ENCODE measurements around the gene SFI1. TPM values are rescaled to one million over a fixed set of nuclear protein-coding genes. Genes with fewer than 3 reads are reported as not detected.

SFI1 gene
- total RNA-seq, 2 donors from 2014 or later: 42.0 to 52.6 TPM

- Mint-ChIP-seq H3K27me3 (ENCODE audit: insufficient read depth) (no peaks in the 10 kb centered on the region), H3K9me3 (no peaks in the 10 kb centered on the region), H3K4me3 (no peak overlapping the region), H3K27ac (no peak overlapping the region), H3K4me1 (peaks cover 10% of the 10 kb centered on the region), H3K36me3 (ENCODE audit: low read depth) (peaks cover 55% of the 10 kb centered on the region)
- Histone ChIP-seq H3K9ac (ENCODE audit: extremely low read depth, low read length, poor library complexity, severe bottlenecking) (no peak overlapping the region), H3K4me1 (ENCODE audit: control insufficient read depth, insufficient read depth, low read length) (peaks cover 4% of the 10 kb centered on the region), H3K4me3 (ENCODE audit: low read length) (no peak overlapping the region), H3K36me3 (ENCODE audit: control insufficient read depth, insufficient read depth, low read length) (peaks cover 78% of the 10 kb centered on the region), H3K9me3 (ENCODE audit: control insufficient read depth, low read length) (no peaks in the 10 kb centered on the region), H3K27ac (ENCODE audit: low read depth, low read length) (no peak overlapping the region), H3K27me3 (ENCODE audit: control insufficient read depth, insufficient read depth, low read length, poor library complexity, severe bottlenecking) (no peaks in the 10 kb centered on the region)
- TF ChIP-seq CTCF (conservative IDR thresholded peaks at IDR 0.05): no peak
- DNase-seq: no peak
- WGBS, 2 experiments (ENCODE audit: insufficient coverage in 1 of 2, insufficient read length in 1 of 2): 90 to 100% methylated on average over 1 to 3 of the region's 3 CpGs
Measured at GRCh38 chr22:31447337-31447736, 49.0 kb upstream of the SFI1 start.

GRCh38 chr22:31448382-31448781, 48.0 kb upstream of the SFI1 start:
- Histone ChIP-seq H3K9me3 (ENCODE audit: control insufficient read depth, low read length) (no peaks in the 10 kb centered on the region), H3K9ac (ENCODE audit: extremely low read depth, low read length, poor library complexity, severe bottlenecking) (no peak overlapping the region), H3K27me3 (ENCODE audit: control insufficient read depth, insufficient read depth, low read length, poor library complexity, severe bottlenecking) (no peaks in the 10 kb centered on the region), H3K27ac (ENCODE audit: low read depth, low read length) (no peak overlapping the region), H3K36me3 (ENCODE audit: control insufficient read depth, insufficient read depth, low read length) (peaks cover 82% of the 10 kb centered on the region), H3K4me1 (ENCODE audit: control insufficient read depth, insufficient read depth, low read length) (no peaks in the 10 kb centered on the region), H3K4me3 (ENCODE audit: low read length) (no peak overlapping the region)
- TF ChIP-seq CTCF (conservative IDR thresholded peaks at IDR 0.05): no peak
- no peak for DNase-seq
- no peak overlapping the region for H3K4me3 Mint-ChIP-seq
- peaks cover 1% of the 10 kb centered on the region for H3K4me1 Mint-ChIP-seq
- no peaks in the 10 kb centered on the region for H3K27me3 Mint-ChIP-seq (ENCODE audit: insufficient read depth)
- no peak overlapping the region for H3K27ac Mint-ChIP-seq
- H3K9me3 Mint-ChIP-seq: no peaks in the 10 kb centered on the region
- peaks cover 46% of the 10 kb centered on the region for H3K36me3 Mint-ChIP-seq (ENCODE audit: low read depth)
- WGBS, 2 experiments (ENCODE audit: insufficient coverage in 1 of 2, insufficient read length in 1 of 2): 88 to 90% methylated on average over 2 of the region's 2 CpGs

GRCh38 chr22:31449506-31449905, 46.8 kb upstream of the SFI1 start:
- no peak for TF ChIP-seq CTCF (conservative IDR thresholded peaks at IDR 0.05)
- no peak for DNase-seq
- Mint-ChIP-seq H3K36me3 (ENCODE audit: low read depth) (peaks cover 44% of the 10 kb centered on the region), H3K4me3 (no peak overlapping the region), H3K27ac (no peak overlapping the region), H3K27me3 (ENCODE audit: insufficient read depth) (no peaks in the 10 kb centered on the region), H3K4me1 (no peaks in the 10 kb centered on the region), H3K9me3 (no peaks in the 10 kb centered on the region)
- Histone ChIP-seq H3K27ac (ENCODE audit: low read depth, low read length) (no peak overlapping the region), H3K9me3 (ENCODE audit: control insufficient read depth, low read length) (no peaks in the 10 kb centered on the region), H3K4me1 (ENCODE audit: control insufficient read depth, insufficient read depth, low read length) (no peaks in the 10 kb centered on the region), H3K36me3 (ENCODE audit: control insufficient read depth, insufficient read depth, low read length) (peaks cover 82% of the 10 kb centered on the region), H3K27me3 (ENCODE audit: control insufficient read depth, insufficient read depth, low read length, poor library complexity, severe bottlenecking) (no peaks in the 10 kb centered on the region), H3K4me3 (ENCODE audit: low read length) (no peak overlapping the region), H3K9ac (ENCODE audit: extremely low read depth, low read length, poor library complexity, severe bottlenecking) (no peak overlapping the region)
- WGBS, 2 experiments (ENCODE audit: insufficient coverage in 1 of 2, insufficient read length in 1 of 2): 76 to 78% methylated on average over 4 of the region's 4 CpGs
